Testis (tissue), 3 donors: ENCODE results near the gene SEC14L5. TPM values are rescaled to one million over a fixed set of nuclear protein-coding genes. Genes with fewer than 3 reads are reported as not detected.

ENCODE experiments used
- DNase-seq: peaks from one replicate; pipeline ENCODE4 v3.0.0-alpha.2; 2019
- H3K27ac ChIP-seq, 2 donors: fragments of 200-600 bp; sonication (generic); one replicate each; pipeline ENCODE4 v1.5.1; 2019
- H3K27me3 ChIP-seq: fragments of 200-600 bp; sonication (generic); one replicate; pipeline ENCODE4 v1.5.1; 2019
- H3K36me3 ChIP-seq: fragments of 200-600 bp; sonication (generic); one replicate; pipeline ENCODE4 v1.5.1; 2017; ENCODE audit warnings: low read depth; ENCODE audit errors: missing control alignments
- H3K4me1 ChIP-seq: fragments of 200-600 bp; sonication (generic); one replicate; pipeline ENCODE4 v1.5.1; 2019
- H3K4me3 ChIP-seq, 2 donors: fragments of 200-600 bp; sonication (generic); one replicate each; pipeline ENCODE4 v1.5.1; 2017 to 2019
- H3K9me3 ChIP-seq: fragments of 200-600 bp; sonication (generic); one replicate; pipeline ENCODE4 v1.5.1; 2017
- POLR2A ChIP-seq: fragments of 450-650 bp; IDR thresholded peaks from one replicate; pipeline ENCODE4 v1.6.1; 2017; ENCODE audit warnings: antibody characterized with exemption, mild to moderate bottlenecking, moderate library complexity
- WGBS, 2 donors: methylation state at CpG; one replicate each; pipeline ENCODE4 v1.1.5; 2018; 5-methylcytosine and 5-hydroxymethylcytosine counted together
- intact Hi-C: fragments of 100-400 bp; cut with DNase I; formaldehyde crosslinking; loops from one replicate; pipeline ENCODE4 v1.15.1; 2023; ENCODE audit warnings: low total_unique reads
- polyA plus RNA-seq: library from polyadenylated mRNA; stranded (reverse); fragments of 350-450 nt; fragmentation: Illumina TruSeq; extraction: RNeasy Lipid Tissue Mini Kit (QIAGEN cat#74804); gene quantifications from one replicate; pipeline ENCODE4 v1.2.3, GENCODE V29; 2014; ENCODE audit warnings: low read depth, low replicate concordance; ENCODE audit not compliant: insufficient read depth
- total RNA-seq, 2 donors: library from RNA; depleted of rRNA; stranded (reverse); fragments of >200 nt; gene quantifications; one replicate each; pipeline ENCODE4 v1.2.3, GENCODE V29; 2016
- TF ChIP-seq, protein P1 (sequence below), 3 experiments: fragments of 450-650 bp in 2 of 3; fragments of 200-600 bp in 1 of 3; sonication (generic) in 1 of 3; IDR thresholded peaks; one replicate each; pipeline ENCODE4 v1.5.1; 2016 to 2019; ENCODE audit warnings: antibody characterized with exemption in 3 of 3, mild to moderate bottlenecking in 2 of 3, moderate library complexity in 1 of 3

Gene SEC14L5
- total and polyA plus RNA-seq, 3 donors from 2014 or later, result 0.73 to 2.9 (median 1.2) TPM

DNA sequence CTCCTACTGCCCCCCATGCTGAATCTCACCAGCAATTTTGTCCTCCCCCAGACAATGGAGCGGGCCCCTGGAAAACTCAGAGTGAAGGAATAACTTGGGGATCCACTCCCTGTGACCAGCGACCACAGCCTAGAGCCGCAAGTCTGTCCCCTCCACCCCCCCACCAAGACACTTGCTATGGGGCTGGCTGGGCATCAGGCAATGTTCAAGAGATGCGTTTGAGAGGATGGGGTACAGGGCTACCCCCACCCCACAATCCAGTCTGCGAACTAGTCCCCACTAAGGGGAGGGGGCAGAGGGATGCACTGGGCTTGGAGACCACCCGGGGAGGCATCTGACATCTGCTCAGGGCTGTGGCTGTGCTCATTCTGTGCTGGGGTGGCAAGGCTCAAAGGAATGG is 23.5 kb upstream of the SEC14L5 start:
- Histone ChIP-seq H3K9me3 (no peaks in the 10 kb centered on the region), H3K36me3 (no peaks in the 10 kb centered on the region), H3K27me3 (no peaks in the 10 kb centered on the region), H3K4me1 (peaks cover 8% of the 10 kb centered on the region), H3K4me3 (no peak overlapping the region), H3K27ac (no peak overlapping the region)
- intact Hi-C loops, result no loop called here
- WGBS, 2 donors, result 86 to 88% methylated on average over 6 of the region's 6 CpGs
- DNase-seq, result no peak
- no peak for TF ChIP-seq POLR2A
- TF ChIP-seq, protein P1, sequence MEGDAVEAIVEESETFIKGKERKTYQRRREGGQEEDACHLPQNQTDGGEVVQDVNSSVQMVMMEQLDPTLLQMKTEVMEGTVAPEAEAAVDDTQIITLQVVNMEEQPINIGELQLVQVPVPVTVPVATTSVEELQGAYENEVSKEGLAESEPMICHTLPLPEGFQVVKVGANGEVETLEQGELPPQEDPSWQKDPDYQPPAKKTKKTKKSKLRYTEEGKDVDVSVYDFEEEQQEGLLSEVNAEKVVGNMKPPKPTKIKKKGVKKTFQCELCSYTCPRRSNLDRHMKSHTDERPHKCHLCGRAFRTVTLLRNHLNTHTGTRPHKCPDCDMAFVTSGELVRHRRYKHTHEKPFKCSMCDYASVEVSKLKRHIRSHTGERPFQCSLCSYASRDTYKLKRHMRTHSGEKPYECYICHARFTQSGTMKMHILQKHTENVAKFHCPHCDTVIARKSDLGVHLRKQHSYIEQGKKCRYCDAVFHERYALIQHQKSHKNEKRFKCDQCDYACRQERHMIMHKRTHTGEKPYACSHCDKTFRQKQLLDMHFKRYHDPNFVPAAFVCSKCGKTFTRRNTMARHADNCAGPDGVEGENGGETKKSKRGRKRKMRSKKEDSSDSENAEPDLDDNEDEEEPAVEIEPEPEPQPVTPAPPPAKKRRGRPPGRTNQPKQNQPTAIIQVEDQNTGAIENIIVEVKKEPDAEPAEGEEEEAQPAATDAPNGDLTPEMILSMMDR (IDR thresholded peaks at IDR 0.05), result no peak

DNA sequence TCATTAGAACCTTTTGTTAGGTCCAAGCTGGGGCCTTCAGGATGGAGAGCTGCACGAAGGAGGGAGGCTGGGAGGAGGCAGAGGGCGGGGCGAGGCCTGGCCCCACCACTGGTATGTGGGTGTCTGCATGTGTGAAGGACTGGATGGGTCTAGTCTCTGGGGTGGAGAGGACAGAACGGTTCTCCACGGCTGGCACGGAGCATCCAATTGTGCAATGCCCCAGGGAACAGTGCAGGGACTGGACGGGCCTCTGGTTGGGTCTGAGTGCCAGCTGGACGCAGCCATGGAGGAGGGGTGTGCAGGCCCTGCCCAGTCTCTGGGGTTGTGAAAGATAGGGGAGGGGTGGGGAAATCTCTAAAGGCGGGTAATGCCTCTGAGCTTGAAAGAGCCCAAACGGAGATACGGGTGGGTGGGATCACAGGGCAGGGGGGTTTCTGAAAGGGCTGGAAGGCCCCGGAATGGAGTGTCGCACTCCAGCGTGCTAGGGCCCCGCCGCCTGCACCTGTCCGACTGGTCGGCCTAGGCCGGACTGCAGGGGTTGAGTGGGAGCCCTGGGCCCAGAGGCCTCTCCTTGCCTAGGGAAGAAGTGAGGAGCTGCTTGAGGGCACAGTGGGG is 22.8 kb upstream of the SEC14L5 start:
- intact Hi-C loops, result no loop called here
- Histone ChIP-seq H3K36me3 (no peaks in the 10 kb centered on the region), H3K4me3 (no peak overlapping the region), H3K4me1 (peaks cover 8% of the 10 kb centered on the region), H3K9me3 (no peaks in the 10 kb centered on the region), H3K27ac (peak overlapping the region in 1 of 2 donors; percentile 8), H3K27me3 (no peaks in the 10 kb centered on the region)
- no peak for TF ChIP-seq POLR2A
- TF ChIP-seq, protein P1 (IDR thresholded peaks at IDR 0.05), result no peak
- DNase-seq, result peak; percentile 63
- WGBS, 2 donors, result 36 to 61% methylated on average over 15 to 19 of the region's 19 CpGs

DNA sequence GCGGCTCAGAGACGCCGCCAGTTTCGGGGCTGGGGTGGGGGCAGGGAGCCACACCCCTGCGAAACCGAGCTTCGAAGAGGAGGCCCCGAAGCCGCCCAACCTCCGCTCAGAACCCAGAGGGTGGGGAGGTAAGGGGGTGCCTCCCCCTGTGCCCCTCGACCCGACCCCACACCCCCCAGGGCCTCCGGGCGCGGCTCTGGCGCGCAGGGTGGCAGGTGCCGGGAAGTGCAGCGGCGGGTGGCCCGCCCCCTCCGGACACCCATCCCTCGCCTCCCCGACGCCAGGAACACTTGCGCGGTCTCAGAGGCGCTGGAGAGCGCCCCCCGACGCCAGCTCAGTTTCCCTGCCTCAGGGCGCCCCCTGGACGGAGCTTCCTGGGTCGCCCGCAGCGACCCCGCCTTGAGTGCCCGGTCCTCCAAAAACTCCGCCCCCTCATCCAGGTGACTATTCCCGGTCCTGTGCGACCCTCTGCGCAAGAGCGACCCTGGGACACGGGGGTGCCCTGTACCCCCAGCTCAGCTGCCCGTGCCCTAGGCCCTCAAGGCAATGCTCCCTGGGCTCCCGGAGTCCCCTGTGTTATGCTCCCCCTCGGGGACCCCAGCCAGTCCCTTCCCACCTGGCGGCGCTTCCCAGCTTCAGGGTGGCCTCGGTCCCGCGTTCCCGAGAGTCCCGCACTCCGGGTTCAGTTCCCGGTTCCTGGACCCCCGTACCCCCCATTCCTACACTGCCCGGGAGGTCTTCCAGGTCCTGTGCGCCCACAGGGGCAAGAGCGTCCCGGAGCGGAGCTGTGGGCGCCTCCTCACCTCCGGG is 21.7 kb upstream of the SEC14L5 start:
- Histone ChIP-seq H3K27ac (peak overlapping the region in 1 of 2 donors; percentile 50), H3K36me3 (no peaks in the 10 kb centered on the region), H3K9me3 (no peaks in the 10 kb centered on the region), H3K4me1 (peaks cover 8% of the 10 kb centered on the region), H3K27me3 (no peaks in the 10 kb centered on the region), H3K4me3 (peak overlapping the region; percentile 47 to 53)
- intact Hi-C loops, result no loop called here
- DNase-seq, result no peak
- WGBS, 2 donors, result 3 to 6% methylated on average over 12 to 41 of the region's 64 CpGs
- TF ChIP-seq, protein P1 (IDR thresholded peaks at IDR 0.05), result peak in 1 of 3 experiments; percentile 15
- no peak for TF ChIP-seq POLR2A

DNA sequence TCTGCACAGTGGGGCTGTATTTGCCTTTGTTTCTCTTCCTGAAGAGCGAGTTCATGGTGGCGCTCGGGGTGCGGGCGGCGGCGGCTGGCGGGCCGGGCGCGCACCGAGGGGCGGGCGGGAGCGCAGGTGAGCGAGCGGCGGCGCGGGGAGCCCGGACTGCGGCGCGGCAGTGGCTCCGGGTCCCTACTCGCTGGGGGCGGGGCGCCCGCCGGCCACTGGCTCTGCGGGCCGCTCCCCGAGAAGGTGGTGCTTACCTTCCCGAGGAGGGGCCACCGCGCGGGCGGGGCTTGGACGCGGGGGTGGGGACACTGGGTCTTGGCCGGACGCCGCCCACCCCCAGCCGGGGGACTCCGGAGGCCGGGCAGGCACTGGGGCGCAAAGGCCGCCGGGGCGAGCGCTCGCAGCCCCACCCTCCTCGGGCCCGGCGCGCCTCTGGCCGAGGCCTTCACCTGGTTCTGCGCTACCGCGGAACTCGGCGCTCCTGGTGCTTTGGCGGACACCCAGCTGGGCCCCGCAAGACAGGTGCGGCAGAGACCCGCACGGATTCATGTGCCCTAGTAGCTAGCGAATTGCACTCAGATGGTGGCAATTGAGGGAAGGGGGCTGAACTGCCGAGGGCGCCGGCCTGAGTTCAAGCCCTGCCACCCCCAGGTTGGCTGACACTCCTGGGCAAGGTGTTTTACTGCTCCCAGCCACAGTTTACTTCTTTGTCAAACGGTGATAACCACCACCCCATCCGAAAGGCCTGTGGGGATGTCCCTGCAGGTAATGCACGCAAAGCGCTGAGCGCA is 20.9 kb upstream of the SEC14L5 start, which contains the start of gene PPL:
Gene PPL, minus strand, starts transcription at position 158 of the 791 bp plus-strand sequence. Its CDS starts 103 bp downstream, at position 55.
- H3K36me3 ChIP-seq, result no peaks in the 10 kb centered on the region
- H3K27me3 ChIP-seq, result no peaks in the 10 kb centered on the region
- peak within 1 kb of the TSS; percentile 47 to 53 for H3K4me3 ChIP-seq
- H3K9me3 ChIP-seq, result no peaks in the 10 kb centered on the region
- H3K4me1 ChIP-seq, result peaks cover 8% of the 10 kb centered on the region
- peak; percentile 39 for DNase-seq
- H3K27ac ChIP-seq, result peak within 1 kb of the TSS in 1 of 2 donors; percentile 50
- TF ChIP-seq, protein P1 (IDR thresholded peaks at IDR 0.05), result no peak
- TF ChIP-seq POLR2A, result no peak
- intact Hi-C loops, result no loop called here
- WGBS, 2 donors, result 12 to 67% methylated on average over 6 to 49 of the region's 76 CpGs
